Esophagus muscularis mucosa (tissue), 4 donors: ENCODE data around the gene OLFML3. TPM values are rescaled to one million over a fixed set of nuclear protein-coding genes. Genes with fewer than 3 reads are reported as not detected.

Source experiments
- DNase-seq: peaks from one replicate; pipeline ENCODE4 v3.0.0-alpha.2; 2017; ENCODE audit errors: extremely low spot score
- H3K27ac ChIP-seq, 4 donors: fragments of 200-600 bp; sonication (generic); replicated peaks in 1 of 4; 1 replicate in 3 of 4; 2 replicates in 1 of 4; pipeline ENCODE4 v1.5.1; 2016 to 2019; ENCODE audit warnings: mild to moderate bottlenecking in 1 of 4
- H3K27me3 ChIP-seq, 4 donors: fragments of 200-600 bp; sonication (generic); one replicate each; pipeline versions ENCODE4 v1.5.1 to v1.6.0; 2016 to 2019
- H3K36me3 ChIP-seq, 4 donors: fragments of 200-600 bp; sonication (generic); one replicate each; pipeline ENCODE4 v1.5.1; 2016 to 2019
- H3K4me1 ChIP-seq, 4 donors: fragments of 200-600 bp; sonication (generic); one replicate each; pipeline ENCODE4 v1.5.1; 2016 to 2019
- H3K4me3 ChIP-seq, 4 donors: fragments of 200-600 bp; sonication (generic); 1 replicate in 2 of 4; 2 replicates in 2 of 4; pipeline ENCODE4 v1.5.1; 2016 to 2019; ENCODE audit warnings: mild to moderate bottlenecking in 4 of 4, moderate library complexity in 1 of 4
- H3K9me3 ChIP-seq, 4 donors: fragments of 200-600 bp; sonication (generic); 1 replicate in 3 of 4; 2 replicates in 1 of 4; pipeline ENCODE4 v1.5.1; 2016 to 2019
- CTCF ChIP-seq, 3 experiments: fragments of 200-600 bp in 2 of 3; fragments of 450-650 bp in 1 of 3; sonication (generic) in 2 of 3; IDR thresholded peaks; one replicate each; pipeline ENCODE4 v1.5.1; 2017 to 2019; ENCODE audit warnings: antibody characterized with exemption in 3 of 3, mild to moderate bottlenecking in 2 of 3, moderate library complexity in 1 of 3
- EP300 ChIP-seq: sonication (generic); formaldehyde crosslinking; IDR thresholded peaks from one replicate; pipeline ENCODE4 v1.6.1; 2017; ENCODE audit warnings: antibody characterized with exemption
- POLR2A ChIP-seq: fragments of 450-650 bp; IDR thresholded peaks from one replicate; pipeline ENCODE4 v1.6.1; 2017; ENCODE audit warnings: antibody characterized with exemption, moderate library complexity, mild to moderate bottlenecking, low read depth
- POLR2AphosphoS5 ChIP-seq, 2 donors: sonication (generic); formaldehyde crosslinking; IDR thresholded peaks; one replicate each; pipeline ENCODE4 v1.6.1; 2017; ENCODE audit warnings: antibody characterized with exemption in 2 of 2
- WGBS: methylation state at CpG from one replicate; pipeline ENCODE4 v1.1.5; 2018; 5-methylcytosine and 5-hydroxymethylcytosine counted together
- intact Hi-C: fragments of 100-400 bp; cut with DNase I; formaldehyde crosslinking; loops from one replicate; pipeline ENCODE4 v1.15.1; 2023
- total RNA-seq, 4 donors: library from RNA; depleted of rRNA; stranded (reverse); fragments of >200 nt; gene quantifications; one replicate each; pipeline versions ENCODE4 v1.1.0 to v1.2.1, GENCODE V29; 2016

OLFML3 gene
- total RNA-seq, 4 donors from 2014 or later, result 57.7 to 109 (median 67.4) TPM

- TF ChIP-seq POLR2A (no peak), EP300 (no peak), CTCF (IDR thresholded peaks at IDR 0.05) (no peak), POLR2AphosphoS5 (IDR thresholded peaks at IDR 0.05) (no peak)
- Histone ChIP-seq H3K27me3 (peaks cover 0 to 11% (median 0%) of the 10 kb centered on the region in 4 donors), H3K9me3 (peaks cover 0 to 17% (median 13%) of the 10 kb centered on the region in 4 donors), H3K27ac (no peak overlapping the region), H3K4me3 (no peak overlapping the region), H3K36me3 (no peaks in the 10 kb centered on the region), H3K4me1 (no peaks in the 10 kb centered on the region)
- peak; percentile 14 for DNase-seq
- intact Hi-C loops, result no loop called here
- WGBS, result 89% methylated on average over 5 of the region's 5 CpGs
Measured at GRCh38 chr1:113991467-113991997, 12.3 kb downstream of the OLFML3 start.

GRCh38 chr1:113993072-113993471, 13.8 kb downstream of the OLFML3 start:
- no peak overlapping the region for H3K27ac ChIP-seq
- intact Hi-C loops, result no loop called here
- H3K9me3 ChIP-seq, result peaks cover 0 to 17% (median 13%) of the 10 kb centered on the region in 4 donors
- peaks cover 0 to 11% (median 0%) of the 10 kb centered on the region in 4 donors for H3K27me3 ChIP-seq
- no peaks in the 10 kb centered on the region for H3K4me1 ChIP-seq
- H3K4me3 ChIP-seq, result no peak overlapping the region
- no peaks in the 10 kb centered on the region for H3K36me3 ChIP-seq
- peak; percentile 47 for DNase-seq
- TF ChIP-seq POLR2A, result no peak
- TF ChIP-seq POLR2AphosphoS5 (IDR thresholded peaks at IDR 0.05), result no peak
- no peak for TF ChIP-seq EP300
- TF ChIP-seq CTCF (IDR thresholded peaks at IDR 0.05), result no peak
- 83% methylated on average over 3 of the region's 5 CpGs for WGBS

- intact Hi-C loops, result no loop called here
- H3K27me3 ChIP-seq, result peaks cover 0 to 11% (median 0%) of the 10 kb centered on the region in 4 donors
- no peak for TF ChIP-seq CTCF (IDR thresholded peaks at IDR 0.05)
- TF ChIP-seq POLR2A, result no peak
- TF ChIP-seq EP300, result no peak
- TF ChIP-seq POLR2AphosphoS5 (IDR thresholded peaks at IDR 0.05), result no peak
- no peaks in the 10 kb centered on the region for H3K4me1 ChIP-seq
- no peak overlapping the region for H3K27ac ChIP-seq
- H3K36me3 ChIP-seq, result no peaks in the 10 kb centered on the region
- no peak overlapping the region for H3K4me3 ChIP-seq
- WGBS, result 100% methylated on average over 1 of the region's 2 CpGs
- H3K9me3 ChIP-seq, result peaks cover 0 to 17% (median 13%) of the 10 kb centered on the region in 4 donors
- DNase-seq, result peak; percentile 26
Measured at GRCh38 chr1:113993766-113994165, 14.5 kb downstream of the OLFML3 start.

DNA sequence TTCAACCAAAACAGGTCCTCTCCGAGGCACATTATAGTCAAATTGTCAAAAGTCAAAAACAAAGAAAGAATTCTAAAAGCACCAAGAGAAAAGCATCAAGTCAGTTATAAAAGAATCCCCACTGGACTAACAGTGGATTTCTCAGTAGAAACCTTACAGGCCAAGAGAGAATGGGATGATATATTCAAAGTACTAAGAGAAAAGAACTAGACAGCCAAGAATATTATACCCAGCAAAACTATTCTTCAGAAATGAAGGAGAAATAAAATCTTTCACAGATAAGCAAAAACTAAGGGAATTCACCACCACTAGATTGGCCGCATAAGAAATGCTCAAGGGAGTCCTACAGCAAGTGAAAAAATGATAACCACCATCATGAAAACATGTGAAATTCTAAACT, 16.1 kb downstream of the OLFML3 start:
- H3K36me3 ChIP-seq, result no peaks in the 10 kb centered on the region
- peaks cover 0 to 11% (median 0%) of the 10 kb centered on the region in 4 donors for H3K27me3 ChIP-seq
- no peak for DNase-seq
- 98% methylated on average over 2 of the region's 2 CpGs for WGBS
- peaks cover 0 to 17% (median 13%) of the 10 kb centered on the region in 4 donors for H3K9me3 ChIP-seq
- H3K27ac ChIP-seq, result no peak overlapping the region
- no peak overlapping the region for H3K4me3 ChIP-seq
- intact Hi-C loops, result no loop called here
- TF ChIP-seq POLR2AphosphoS5 (IDR thresholded peaks at IDR 0.05) (no peak), CTCF (IDR thresholded peaks at IDR 0.05) (no peak), POLR2A (no peak), EP300 (no peak)
- no peaks in the 10 kb centered on the region for H3K4me1 ChIP-seq

GRCh38 chr1:113998361-113998760, 19.1 kb downstream of the OLFML3 start:
- no peak overlapping the region for H3K27ac ChIP-seq
- H3K27me3 ChIP-seq, result peaks cover 0 to 8% (median 0%) of the 10 kb centered on the region in 4 donors
- H3K4me1 ChIP-seq, result no peaks in the 10 kb centered on the region
- peaks cover 0 to 17% (median 13%) of the 10 kb centered on the region in 4 donors for H3K9me3 ChIP-seq
- H3K36me3 ChIP-seq, result no peaks in the 10 kb centered on the region
- intact Hi-C loops, result no loop called here
- H3K4me3 ChIP-seq, result no peak overlapping the region
- 20% methylated on average over 4 of the region's 4 CpGs for WGBS
- TF ChIP-seq CTCF (IDR thresholded peaks at IDR 0.05) (no peak), POLR2A (no peak), EP300 (no peak), POLR2AphosphoS5 (IDR thresholded peaks at IDR 0.05) (no peak)
- DNase-seq, result no peak
